MM.1S (cell line): ENCODE data around the gene PMEPA1.

Source experiments
- DNase-seq: peaks from one replicate; pipeline ENCODE4 v3.0.0-alpha.2; 2015
- H2AFZ ChIP-seq: fragments of 300-600 bp; sonication (generic); 2 replicates; pipeline ENCODE4 v1.6.0; 2016; ENCODE audit warnings: antibody characterized with exemption, low read length
- H3F3A ChIP-seq: fragments of 300-600 bp; sonication (generic); 2 replicates; pipeline ENCODE4 v1.6.1; 2016; ENCODE audit warnings: mild to moderate bottlenecking, antibody characterized with exemption, low read length, moderate library complexity, mixed read lengths; ENCODE audit not compliant: insufficient read depth
- H3K27ac ChIP-seq: fragments of 300-600 bp; sonication (generic); 2 replicates; pipeline ENCODE4 v1.5.1; 2016; ENCODE audit warnings: mild to moderate bottlenecking, low read length
- H3K27me3 ChIP-seq: fragments of 300-600 bp; sonication (generic); replicated peaks from 2 replicates; pipeline ENCODE4 v1.6.0; 2016; ENCODE audit warnings: low read length; ENCODE audit not compliant: insufficient read depth
- H3K36me3 ChIP-seq: fragments of 300-600 bp; sonication (generic); replicated peaks from 2 replicates; pipeline ENCODE4 v1.6.1; 2016; ENCODE audit warnings: mild to moderate bottlenecking, low read length, mixed read lengths; ENCODE audit not compliant: insufficient read depth
- H3K4me1 ChIP-seq: fragments of 300-600 bp; sonication (generic); 2 replicates; pipeline ENCODE4 v1.6.1; 2016; ENCODE audit warnings: low read length, mixed read lengths
- H3K4me2 ChIP-seq: fragments of 300-600 bp; sonication (generic); 2 replicates; pipeline ENCODE4 v1.6.0; 2016; ENCODE audit warnings: low read depth, low read length
- H3K4me3 ChIP-seq: fragments of 300-600 bp; sonication (generic); 2 replicates; pipeline ENCODE4 v1.5.1; 2016; ENCODE audit warnings: low read length, mixed read lengths
- H3K79me2 ChIP-seq: fragments of 300-600 bp; sonication (generic); 2 replicates; pipeline ENCODE4 v1.6.1; 2016; ENCODE audit warnings: mixed run types, low read length, mixed read lengths
- H3K9ac ChIP-seq: fragments of 300-600 bp; sonication (generic); 2 replicates; pipeline ENCODE4 v1.6.1; 2016; ENCODE audit warnings: low read length, mixed read lengths
- H3K9me2 ChIP-seq: fragments of 300-600 bp; sonication (generic); replicated peaks from 2 replicates; pipeline ENCODE4 v1.6.1; 2016; ENCODE audit warnings: mild to moderate bottlenecking, low read length, mixed read lengths; ENCODE audit not compliant: insufficient read depth
- H3K9me3 ChIP-seq: fragments of 300-600 bp; sonication (generic); replicated peaks from 2 replicates; pipeline ENCODE4 v1.6.1; 2016; ENCODE audit warnings: mild to moderate bottlenecking, low read length, mixed read lengths; ENCODE audit not compliant: insufficient read depth
- H4K20me1 ChIP-seq: fragments of 300-600 bp; sonication (generic); 2 replicates; pipeline ENCODE4 v1.6.1; 2016; ENCODE audit warnings: mild to moderate bottlenecking, low read length, moderate library complexity, mixed read lengths; ENCODE audit not compliant: insufficient read depth
- CTCF ChIP-seq: fragments of 300-600 bp; sonication (generic); IDR thresholded peaks from 2 replicates; pipeline ENCODE4 v1.5.1; 2016; ENCODE audit warnings: antibody characterized with exemption, low read length, mixed read lengths
- EZH2 ChIP-seq: fragments of 300-600 bp; sonication (generic); optimal IDR thresholded peaks from 2 replicates; pipeline ENCODE3; 2017; ENCODE audit warnings: low read depth, mild to moderate bottlenecking, antibody characterized with exemption, low read length, mixed read lengths
- EZH2phosphoT487 ChIP-seq: fragments of 300-600 bp; sonication (generic); IDR thresholded peaks from 2 replicates; pipeline ENCODE4 v1.6.1; 2018; ENCODE audit warnings: antibody characterized with exemption, low read length

Gene PMEPA1

GRCh38 chr20:57714409-57715267, 4.8 kb upstream of the PMEPA1 start:
- Histone ChIP-seq H3K36me3 (no peaks in the 10 kb centered on the region), H3F3A (0 out of 2 replicates have a peak, but pooled peaks cover 10% of the 10 kb centered on the region), H4K20me1 (no peaks in the 10 kb centered on the region), H3K27ac (no peak overlapping the region), H3K9me2 (no peaks in the 10 kb centered on the region), H3K4me2 (no peak overlapping the region), H3K9me3 (no peaks in the 10 kb centered on the region), H3K27me3 (peaks cover 10% of the 10 kb centered on the region; the same call in 1 of the 2 replicates), H3K9ac (no peak overlapping the region), H3K4me3 (no peak overlapping the region), H2AFZ (no peak overlapping the region), H3K79me2 (no peaks in the 10 kb centered on the region), H3K4me1 (peaks cover 14% of the 10 kb centered on the region)
- no peak for TF ChIP-seq CTCF
- no peak for TF ChIP-seq EZH2
- no peak for TF ChIP-seq EZH2phosphoT487
- DNase-seq = no peak

- no peak for DNase-seq
- TF ChIP-seq EZH2 (no peak), EZH2phosphoT487 (no peak), CTCF (no peak)
- no peaks in the 10 kb centered on the region for H3K79me2 ChIP-seq
- H3K9ac ChIP-seq = no peak overlapping the region
- peaks cover 5% of the 10 kb centered on the region; the same call in 1 of the 2 replicates for H3K27me3 ChIP-seq
- no peak overlapping the region for H3K27ac ChIP-seq
- H3K9me2 ChIP-seq = no peaks in the 10 kb centered on the region
- H2AFZ ChIP-seq = no peak overlapping the region
- no peak overlapping the region for H3K4me2 ChIP-seq
- H3K36me3 ChIP-seq = no peaks in the 10 kb centered on the region
- H3K4me3 ChIP-seq = no peak overlapping the region
- H3F3A ChIP-seq = 0 out of 2 replicates have a peak, but pooled peaks cover 10% of the 10 kb centered on the region
- peaks cover 12% of the 10 kb centered on the region for H3K4me1 ChIP-seq
- no peaks in the 10 kb centered on the region for H4K20me1 ChIP-seq
- H3K9me3 ChIP-seq = no peaks in the 10 kb centered on the region
Measured at GRCh38 chr20:57713951-57714350, 4.1 kb upstream of the PMEPA1 start.

- H3K36me3 ChIP-seq = no peaks in the 10 kb centered on the region
- H3K9ac ChIP-seq = no peak overlapping the region
- no peaks in the 10 kb centered on the region for H3K9me2 ChIP-seq
- peaks cover 8% of the 10 kb centered on the region; the same call in 1 of the 2 replicates for H3K27me3 ChIP-seq
- H2AFZ ChIP-seq = no peak overlapping the region
- H3K4me1 ChIP-seq = peaks cover 9% of the 10 kb centered on the region; the same call in 1 of the 2 replicates
- H3K27ac ChIP-seq = no peak overlapping the region
- TF ChIP-seq CTCF = no peak
- TF ChIP-seq EZH2phosphoT487 = no peak
- TF ChIP-seq EZH2 = no peak
- no peaks in the 10 kb centered on the region for H3K79me2 ChIP-seq
- H3F3A ChIP-seq = 0 out of 2 replicates have a peak, but pooled peaks cover 10% of the 10 kb centered on the region
- no peaks in the 10 kb centered on the region for H4K20me1 ChIP-seq
- H3K4me2 ChIP-seq = no peak overlapping the region
- no peak overlapping the region for H3K4me3 ChIP-seq
- no peak for DNase-seq
- H3K9me3 ChIP-seq = no peaks in the 10 kb centered on the region
Measured at GRCh38 chr20:57713505-57713903, 3.7 kb upstream of the PMEPA1 start.
